ENCODE data around the gene NUP88.

DNA sequence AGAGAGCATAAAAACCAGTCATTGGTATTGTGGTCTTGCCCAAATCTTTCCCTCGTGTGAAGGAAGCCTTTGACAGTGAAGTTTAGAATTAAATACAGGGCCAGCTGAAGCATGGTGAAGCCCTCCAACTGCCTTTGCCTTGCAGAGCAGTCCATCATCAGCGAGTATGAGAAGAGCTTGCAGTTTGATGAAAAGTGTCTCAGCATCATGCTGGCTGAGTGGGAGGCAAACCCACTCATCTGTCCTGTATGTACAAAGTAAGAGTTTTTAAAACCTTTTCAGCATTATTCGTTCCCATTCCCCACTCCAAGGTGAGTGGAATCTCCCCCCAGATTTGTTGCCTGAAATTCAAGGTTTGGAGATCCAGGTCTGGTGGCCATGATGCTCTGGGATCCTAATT lies 6.4 kb upstream of the NUP88 start:
- no peak for TF ChIP-seq CTCF (IDR thresholded peaks at IDR 0.05)
- no peak for TF ChIP-seq POLR2A (IDR thresholded peaks at IDR 0.05)

Measured in ovary (tissue), 3 donors.